IPS DF 4.7 (cell line): ENCODE results near the gene PRSS1.
"Not testable (repeated sequence)": the region's sequence is repeated elsewhere in the genome, so short reads cannot be mapped to it uniquely, and the experiment has no call there.

Experiments
- DNase-seq: peaks from one replicate; pipeline ENCODE4 v3.0.0-alpha.2; 2013; ENCODE audit warnings: low spot score; ENCODE audit errors: extremely low read depth

Gene PRSS1

GRCh38 chr7:142749218-142749993 is at the start of gene PRSS1:
Gene PRSS1 (plus strand): TSS chr7:142749472. CDS start chr7:142749485, 13 bp downstream.
- no peak for DNase-seq

- not testable (repeated sequence) for DNase-seq
Observed at GRCh38 chr7:142700935-142701334, 48.3 kb upstream of the PRSS1 start.

GRCh38 chr7:142703655-142704305 is 45.5 kb upstream of the PRSS1 start:
- no peak for DNase-seq

GRCh38 chr7:142708726-142709125 is 40.5 kb upstream of the PRSS1 start:
- DNase-seq = not testable (repeated sequence)

- DNase-seq = no peak
Observed at GRCh38 chr7:142709921-142710320, 39.4 kb upstream of the PRSS1 start.

GRCh38 chr7:142711196-142711595 is 38.1 kb upstream of the PRSS1 start:
- DNase-seq = no peak

GRCh38 chr7:142711746-142712616 is 37.3 kb upstream of the PRSS1 start:
- DNase-seq = no peak

GRCh38 chr7:142712617-142712957 is 36.7 kb upstream of the PRSS1 start:
- no peak for DNase-seq

GRCh38 chr7:142714375-142714774 is 34.9 kb upstream of the PRSS1 start:
- no peak for DNase-seq

GRCh38 chr7:142716596-142716995 is 32.7 kb upstream of the PRSS1 start:
- no peak for DNase-seq

GRCh38 chr7:142717453-142717852 is 31.8 kb upstream of the PRSS1 start:
- DNase-seq = no peak

GRCh38 chr7:142718313-142718712 is 31.0 kb upstream of the PRSS1 start:
- DNase-seq = no peak

GRCh38 chr7:142720172-142720773 is 29.0 kb upstream of the PRSS1 start:
- no peak for DNase-seq

- DNase-seq = no peak
Observed at GRCh38 chr7:142720986-142721385, 28.3 kb upstream of the PRSS1 start.

GRCh38 chr7:142722248-142722794 is 27.0 kb upstream of the PRSS1 start:
- DNase-seq = no peak

- DNase-seq = no peak
Observed at GRCh38 chr7:142733271-142733670, 16.0 kb upstream of the PRSS1 start.

- DNase-seq = no peak
Observed at GRCh38 chr7:142739923-142740492, 9.3 kb upstream of the PRSS1 start.

- no peak for DNase-seq
Observed at GRCh38 chr7:142740786-142741185, 8.5 kb upstream of the PRSS1 start.

GRCh38 chr7:142741932-142742331 is 7.3 kb upstream of the PRSS1 start:
- DNase-seq = not testable (repeated sequence)

GRCh38 chr7:142745091-142745635 is 4.1 kb upstream of the PRSS1 start:
- no peak for DNase-seq

GRCh38 chr7:142745745-142746144 is 3.5 kb upstream of the PRSS1 start:
- DNase-seq = no peak
